8988T (cell line): ENCODE results near the gene SPTBN4.
"Not testable (repeated sequence)": the region's sequence is repeated elsewhere in the genome, so short reads cannot be mapped to it uniquely, and the experiment has no call there.

Experiments
- DNase-seq: peaks from one replicate; pipeline ENCODE4 v3.0.0; 2011

SPTBN4 gene

GRCh38 chr19:40590464-40591265 lies 123.9 kb downstream of the SPTBN4 start:
- DNase-seq: no peak

GRCh38 chr19:40591724-40592123 lies 124.9 kb downstream of the SPTBN4 start:
- not testable (repeated sequence) for DNase-seq

GRCh38 chr19:40592170-40592569 lies 125.4 kb downstream of the SPTBN4 start:
- no peak for DNase-seq

- no peak for DNase-seq
Observed at GRCh38 chr19:40594255-40594654, 127.5 kb downstream of the SPTBN4 start.

GRCh38 chr19:40594657-40595091 lies 127.9 kb downstream of the SPTBN4 start:
- DNase-seq: no peak

GRCh38 chr19:40596608-40597328 lies 130.0 kb downstream of the SPTBN4 start:
- DNase-seq: no peak

- DNase-seq: no peak
Observed at GRCh38 chr19:40597329-40597838, 130.6 kb downstream of the SPTBN4 start.

GRCh38 chr19:40598121-40598917 lies 131.5 kb downstream of the SPTBN4 start:
- DNase-seq: peak; percentile 81

GRCh38 chr19:40598918-40599307 lies 132.1 kb downstream of the SPTBN4 start:
- DNase-seq: no peak

GRCh38 chr19:40599331-40599901 lies 132.6 kb downstream of the SPTBN4 start:
- DNase-seq: no peak

GRCh38 chr19:40599902-40600569 lies 133.2 kb downstream of the SPTBN4 start:
- no peak for DNase-seq

GRCh38 chr19:40600570-40601133 lies 133.9 kb downstream of the SPTBN4 start:
- no peak for DNase-seq

- no peak for DNase-seq
Observed at GRCh38 chr19:40601134-40601974, 134.6 kb downstream of the SPTBN4 start, which contains the start of gene LTBP4. Gene LTBP4 (plus strand): TSS chr19:40601369. CDS start chr19:40601388, 19 bp downstream.

GRCh38 chr19:40603071-40603388 lies 136.2 kb downstream of the SPTBN4 start:
- no peak for DNase-seq

- DNase-seq: peak; percentile 88
Observed at GRCh38 chr19:40603389-40604170, 136.8 kb downstream of the SPTBN4 start.

GRCh38 chr19:40604171-40604646 lies 137.4 kb downstream of the SPTBN4 start:
- no peak for DNase-seq

- no peak for DNase-seq
Observed at GRCh38 chr19:40604647-40605215, 137.9 kb downstream of the SPTBN4 start.

- peak; percentile 80 for DNase-seq
Observed at GRCh38 chr19:40605216-40605971, 138.6 kb downstream of the SPTBN4 start.
